Neuronal stem cell (in vitro differentiated cells): ENCODE data around the gene NELFE.

ENCODE experiments used
- DNase-seq: peaks from one replicate; pipeline ENCODE4 v3.0.0-alpha.2; 2013; ENCODE audit warnings: low spot score
- H2AFZ ChIP-seq: one replicate; pipeline ENCODE4 v1.6.1; 2013; ENCODE audit warnings: mild to moderate bottlenecking, low read length, inconsistent platforms
- H2AK5ac ChIP-seq: 2 replicates; pipeline ENCODE4 v1.6.1; 2013; ENCODE audit warnings: low read depth, mild to moderate bottlenecking, inconsistent platforms, low read length, moderate library complexity, mixed read lengths
- H2BK120ac ChIP-seq: 2 replicates; pipeline ENCODE4 v1.6.1; 2013; ENCODE audit warnings: low read depth, mild to moderate bottlenecking, inconsistent platforms, low read length, moderate library complexity, mixed read lengths
- H2BK12ac ChIP-seq: one replicate; pipeline ENCODE4 v1.6.1; 2013; ENCODE audit warnings: low read length, inconsistent platforms
- H2BK15ac ChIP-seq: 2 replicates; pipeline ENCODE4 v1.6.1; 2013; ENCODE audit warnings: mild to moderate bottlenecking, low read length, inconsistent platforms, mixed read lengths
- H2BK5ac ChIP-seq: one replicate; pipeline ENCODE4 v1.6.1; 2013; ENCODE audit warnings: inconsistent platforms, mild to moderate bottlenecking, low read length, moderate library complexity
- H3K14ac ChIP-seq: one replicate; pipeline ENCODE4 v1.6.1; 2013; ENCODE audit warnings: low read length, inconsistent platforms
- H3K18ac ChIP-seq: 2 replicates; pipeline ENCODE4 v1.6.1; 2013; ENCODE audit warnings: low read length, inconsistent platforms
- H3K23ac ChIP-seq: 2 replicates; pipeline ENCODE4 v1.6.1; 2013; ENCODE audit warnings: low read depth, mild to moderate bottlenecking, mixed read lengths, low read length, inconsistent platforms; ENCODE audit not compliant: poor library complexity
- H3K27ac ChIP-seq: replicated peaks from 3 replicates; pipeline ENCODE4 v1.5.1; 2013; ENCODE audit warnings: low read length, inconsistent platforms
- H3K27me3 ChIP-seq, 3 experiments: 2 replicates each; pipeline ENCODE4 v1.6.1; 2013; ENCODE audit warnings: low read length in 3 of 3, mild to moderate bottlenecking in 2 of 3, inconsistent platforms in 1 of 3, low read depth in 1 of 3, mixed read lengths in 1 of 3, moderate library complexity in 1 of 3; ENCODE audit not compliant: control insufficient read depth in 3 of 3, insufficient read depth in 3 of 3
- H3K36me3 ChIP-seq, 2 donors: replicated peaks in 1 of 2; 2 replicates each; pipeline ENCODE4 v1.6.1; 2013; ENCODE audit warnings: low read length in 2 of 2; ENCODE audit not compliant: control insufficient read depth in 2 of 2, insufficient read depth in 2 of 2
- H3K4ac ChIP-seq: 2 replicates; pipeline ENCODE4 v1.6.1; 2013; ENCODE audit warnings: inconsistent platforms, mild to moderate bottlenecking, low read length, moderate library complexity
- H3K4me1 ChIP-seq, 2 donors: 1 replicate in 1 of 2; 2 replicates in 1 of 2; pipeline ENCODE4 v1.6.1; 2013; ENCODE audit warnings: low read length in 2 of 2, low read depth in 1 of 2; ENCODE audit not compliant: control insufficient read depth in 2 of 2, insufficient read depth in 1 of 2
- H3K4me2 ChIP-seq: one replicate; pipeline ENCODE4 v1.6.1; 2013; ENCODE audit warnings: mild to moderate bottlenecking, low read length, inconsistent platforms; ENCODE audit not compliant: insufficient read depth, poor library complexity, severe bottlenecking
- H3K4me3 ChIP-seq, 2 donors: 2 replicates each; pipeline ENCODE4 v1.5.1; 2013; ENCODE audit warnings: low read length in 2 of 2, mild to moderate bottlenecking in 2 of 2, inconsistent platforms in 1 of 2, moderate library complexity in 1 of 2
- H3K79me1 ChIP-seq: one replicate; pipeline ENCODE4 v1.6.1; 2013; ENCODE audit warnings: low read depth, mild to moderate bottlenecking, inconsistent platforms, low read length, moderate library complexity
- H3K9ac ChIP-seq: one replicate; pipeline ENCODE4 v1.6.1; 2013; ENCODE audit warnings: mild to moderate bottlenecking, low read depth, low read length, inconsistent platforms; ENCODE audit not compliant: poor library complexity
- H3K9me3 ChIP-seq, 2 donors: replicated peaks in 1 of 2; 2 replicates each; pipeline versions ENCODE3 to v1.6.1; 2013; ENCODE audit warnings: low read length in 2 of 2, mild to moderate bottlenecking in 2 of 2, inconsistent platforms in 1 of 2, low read depth in 1 of 2, mixed read lengths in 1 of 2, moderate library complexity in 1 of 2; ENCODE audit not compliant: control insufficient read depth in 2 of 2, insufficient read depth in 1 of 2
- H4K8ac ChIP-seq: one replicate; pipeline ENCODE4 v1.6.1; 2013; ENCODE audit warnings: low read depth, mild to moderate bottlenecking, inconsistent platforms, low read length, moderate library complexity
- H4K91ac ChIP-seq: one replicate; pipeline ENCODE4 v1.6.1; 2013; ENCODE audit warnings: low read length, low read depth, mild to moderate bottlenecking, inconsistent platforms; ENCODE audit not compliant: poor library complexity
- WGBS, 2 donors: extraction: QIAGEN DNeasy Blood & Tissue Kit; methylation state at CpG; one replicate each; pipeline ENCODE4 v1.1.7; 2013; ENCODE audit warnings: missing lambda C conversion rate in 2 of 2, mixed read lengths in 1 of 2; ENCODE audit not compliant: insufficient read length in 2 of 2, insufficient replicate concordance in 1 of 2; ENCODE audit errors: extremely low coverage in 2 of 2; 5-methylcytosine and 5-hydroxymethylcytosine counted together

Gene NELFE

DNA sequence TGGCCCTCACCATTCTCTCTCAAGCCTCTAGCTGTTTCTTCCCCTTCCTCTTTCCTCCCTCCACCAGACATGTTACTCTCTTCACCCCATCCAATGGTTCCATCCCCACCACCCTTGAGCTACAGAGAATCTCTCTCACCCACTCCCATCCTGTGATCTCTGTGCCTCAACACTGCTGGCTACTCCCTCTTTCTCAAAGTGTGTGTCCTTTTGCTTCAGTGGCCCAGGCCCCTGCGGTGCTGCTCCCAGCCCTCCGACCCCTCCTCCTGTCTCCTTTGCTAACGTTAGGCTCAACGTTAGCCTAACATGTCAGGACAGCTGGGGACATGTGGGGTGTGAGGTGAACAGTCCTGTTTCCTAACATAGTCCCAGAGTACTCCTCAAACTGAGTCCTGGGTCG is 5.9 kb downstream of the NELFE start:
- no peak overlapping the region for H3K4me2 ChIP-seq
- no peak overlapping the region for H4K91ac ChIP-seq
- H3K4me3 ChIP-seq, result no peak overlapping the region
- no peaks in the 10 kb centered on the region for H3K79me1 ChIP-seq
- H3K36me3 ChIP-seq, result peaks cover 43 to 72% of the 10 kb centered on the region in 2 donors
- H3K27me3 ChIP-seq, result no peaks in the 10 kb centered on the region
- H3K27ac ChIP-seq, result peak overlapping the region; percentile 9
- no peak overlapping the region for H2BK5ac ChIP-seq
- no peaks in the 10 kb centered on the region for H3K9me3 ChIP-seq
- no peak overlapping the region for H2AK5ac ChIP-seq
- no peak for DNase-seq
- H3K4me1 ChIP-seq, result peaks cover 2% of the 10 kb centered on the region in 2 donors
- H2BK15ac ChIP-seq, result no peak overlapping the region
- H3K14ac ChIP-seq, result no peak overlapping the region
- no peak overlapping the region for H3K4ac ChIP-seq
- H4K8ac ChIP-seq, result no peak overlapping the region
- H2BK120ac ChIP-seq, result no peak overlapping the region
- H2BK12ac ChIP-seq, result no peak overlapping the region
- no peak overlapping the region for H3K9ac ChIP-seq
- no CpG with 5 or more reads among the region's 5 CpGs for WGBS, 2 donors
- H3K18ac ChIP-seq, result no peak overlapping the region
- H2AFZ ChIP-seq, result no peak overlapping the region
- H3K23ac ChIP-seq, result no peak overlapping the region

DNA sequence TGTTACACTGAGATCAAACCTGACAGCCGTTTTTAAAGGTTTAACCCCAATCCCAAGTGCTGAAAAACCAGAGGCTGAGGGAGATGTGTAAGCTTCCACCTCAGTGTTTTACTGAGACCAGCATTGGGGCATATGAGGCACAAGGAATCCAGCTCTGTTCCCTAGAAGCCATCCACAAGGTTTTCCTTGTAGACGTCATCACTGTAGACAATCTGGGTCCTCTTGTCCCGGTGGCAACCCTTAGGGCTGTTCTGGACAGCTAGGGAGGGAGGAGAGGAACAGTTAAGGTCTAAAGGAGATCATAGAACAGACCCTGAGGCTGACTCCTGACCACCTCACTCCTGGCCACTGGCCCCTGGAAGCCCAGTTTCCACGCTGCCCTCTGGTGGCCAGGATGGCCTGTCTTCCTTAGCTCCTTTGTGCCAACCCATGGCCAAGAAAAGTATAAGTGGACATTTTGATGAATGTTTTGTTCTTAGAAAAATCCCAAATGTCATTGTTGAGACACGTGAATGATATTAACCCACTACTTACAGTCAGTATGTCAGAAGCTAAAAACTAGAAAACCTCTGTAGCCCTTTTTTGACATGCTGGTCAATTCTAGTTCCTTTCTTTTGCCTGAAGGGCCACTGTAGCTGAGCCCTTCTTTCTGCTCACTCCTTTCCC is 6.5 kb downstream of the NELFE start:
- H3K4ac ChIP-seq, result no peak overlapping the region
- no peak overlapping the region for H2BK120ac ChIP-seq
- peak; percentile 53 for DNase-seq
- H3K18ac ChIP-seq, result no peak overlapping the region
- WGBS, 2 donors, result no CpG with 5 or more reads among the region's 5 CpGs
- H3K4me1 ChIP-seq, result no peaks in the 10 kb centered on the region
- H2BK12ac ChIP-seq, result no peak overlapping the region
- H4K8ac ChIP-seq, result no peak overlapping the region
- H2BK15ac ChIP-seq, result no peak overlapping the region
- no peak overlapping the region for H3K27ac ChIP-seq
- H3K9ac ChIP-seq, result no peak overlapping the region
- no peak overlapping the region for H2AFZ ChIP-seq
- H2AK5ac ChIP-seq, result no peak overlapping the region
- no peak overlapping the region for H3K14ac ChIP-seq
- H3K23ac ChIP-seq, result no peak overlapping the region
- H3K36me3 ChIP-seq, result peaks cover 43 to 70% of the 10 kb centered on the region in 2 donors
- H3K4me2 ChIP-seq, result no peak overlapping the region
- no peaks in the 10 kb centered on the region for H3K79me1 ChIP-seq
- no peak overlapping the region for H2BK5ac ChIP-seq
- no peak overlapping the region for H3K4me3 ChIP-seq
- H3K9me3 ChIP-seq, result no peaks in the 10 kb centered on the region
- no peaks in the 10 kb centered on the region for H3K27me3 ChIP-seq
- H4K91ac ChIP-seq, result no peak overlapping the region

DNA sequence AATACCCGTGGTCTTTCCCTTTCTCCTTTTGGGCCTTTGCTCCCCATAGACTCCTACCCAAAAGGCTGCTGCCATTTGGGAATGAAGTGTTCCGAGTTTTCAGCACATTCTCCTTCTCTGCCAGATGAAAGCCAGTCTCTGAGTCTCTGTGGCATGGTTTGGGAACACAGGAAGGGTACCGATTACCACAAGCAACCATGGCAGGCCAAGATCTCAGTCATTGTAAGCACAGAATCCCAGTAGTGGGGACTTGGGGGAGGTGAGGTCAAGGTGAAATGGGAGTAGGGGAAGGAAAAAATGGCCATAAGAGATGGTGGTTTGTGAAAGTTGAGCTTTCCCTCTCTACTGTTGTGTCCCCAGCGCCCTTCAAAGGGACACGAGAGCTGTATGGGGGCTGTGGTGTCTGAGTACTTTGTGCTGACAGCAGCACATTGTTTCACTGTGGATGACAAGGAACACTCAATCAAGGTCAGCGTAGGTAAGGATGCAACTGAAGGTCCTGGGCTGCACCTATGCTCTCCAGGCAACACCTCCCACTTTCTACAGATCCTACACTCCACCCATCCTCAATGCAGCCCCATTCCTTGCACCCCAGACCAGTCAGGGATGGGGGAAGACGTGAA is 8.7 kb downstream of the NELFE start:
- Histone ChIP-seq H4K8ac (no peak overlapping the region), H2BK12ac (no peak overlapping the region), H3K4me1 (peaks cover 4 to 15% of the 10 kb centered on the region in 2 donors), H3K9ac (no peak overlapping the region), H3K27me3 (no peaks in the 10 kb centered on the region), H2BK5ac (no peak overlapping the region), H3K27ac (no peak overlapping the region), H3K14ac (no peak overlapping the region), H3K36me3 (peaks cover 36 to 50% of the 10 kb centered on the region in 2 donors), H3K23ac (no peak overlapping the region), H3K18ac (no peak overlapping the region), H3K79me1 (no peaks in the 10 kb centered on the region), H3K4me2 (no peak overlapping the region), H4K91ac (no peak overlapping the region), H2BK120ac (no peak overlapping the region), H3K9me3 (peaks cover 0 to 1% of the 10 kb centered on the region in 2 donors), H3K4ac (no peak overlapping the region), H3K4me3 (peak overlapping the region in 1 of 2 donors; percentile 29), H2AK5ac (no peak overlapping the region), H2BK15ac (no peak overlapping the region), H2AFZ (no peak overlapping the region)
- WGBS, 2 donors, result no CpG with 5 or more reads among the region's 7 CpGs
- no peak for DNase-seq

DNA sequence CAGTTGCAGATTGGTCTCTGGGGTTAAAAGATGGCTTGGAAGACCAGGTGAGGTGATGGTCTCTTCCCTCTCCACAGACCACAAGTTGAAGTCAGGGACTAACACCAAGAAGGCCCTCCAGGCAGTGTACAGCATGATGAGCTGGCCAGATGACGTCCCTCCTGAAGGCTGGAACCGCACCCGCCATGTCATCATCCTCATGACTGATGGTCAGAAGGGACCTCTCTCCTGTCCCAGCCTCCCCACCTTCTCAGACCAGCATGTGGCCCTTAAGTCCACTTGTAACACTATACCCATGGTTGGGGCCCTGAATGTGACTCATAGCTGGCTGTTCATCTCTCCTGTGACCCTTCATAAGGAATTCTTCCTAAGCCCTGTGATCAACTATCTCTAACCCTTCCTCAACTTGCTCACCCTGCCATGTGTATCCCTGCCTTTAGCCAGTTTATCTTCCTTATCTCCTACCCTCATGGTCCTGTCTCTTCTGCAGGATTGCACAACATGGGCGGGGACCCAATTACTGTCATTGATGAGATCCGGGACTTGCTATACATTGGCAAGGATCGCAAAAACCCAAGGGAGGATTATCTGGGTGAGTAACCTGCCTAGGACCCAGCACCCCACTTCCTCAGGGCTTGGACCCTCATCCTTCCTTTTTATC is 9.9 kb downstream of the NELFE start:
- Histone ChIP-seq H3K9me3 (peaks cover 0 to 1% of the 10 kb centered on the region in 2 donors), H3K9ac (no peak overlapping the region), H3K79me1 (no peaks in the 10 kb centered on the region), H3K23ac (peak overlapping the region; percentile 68), H2BK15ac (no peak overlapping the region), H3K27ac (no peak overlapping the region), H2BK12ac (no peak overlapping the region), H3K4ac (no peak overlapping the region), H3K18ac (no peak overlapping the region), H3K4me1 (peaks cover 4 to 15% of the 10 kb centered on the region in 2 donors), H2AK5ac (no peak overlapping the region), H4K8ac (no peak overlapping the region), H3K36me3 (peaks cover 28 to 38% of the 10 kb centered on the region in 2 donors), H2BK5ac (no peak overlapping the region), H3K4me3 (no peak overlapping the region), H3K4me2 (no peak overlapping the region), H4K91ac (no peak overlapping the region), H2AFZ (no peak overlapping the region), H2BK120ac (no peak overlapping the region), H3K14ac (no peak overlapping the region), H3K27me3 (peaks cover 0 to 2% (median 0%) of the 10 kb centered on the region in 3 experiments)
- no peak for DNase-seq
- no CpG with 5 or more reads among the region's 6 CpGs for WGBS, 2 donors
